ENCODE data around the gene FOXO4. TPM values are rescaled to one million over a fixed set of nuclear protein-coding genes. Genes with fewer than 3 reads are reported as not detected.

Gene FOXO4
- total RNA-seq, 1 donor from 2014 or later: 16.4 TPM

DNA sequence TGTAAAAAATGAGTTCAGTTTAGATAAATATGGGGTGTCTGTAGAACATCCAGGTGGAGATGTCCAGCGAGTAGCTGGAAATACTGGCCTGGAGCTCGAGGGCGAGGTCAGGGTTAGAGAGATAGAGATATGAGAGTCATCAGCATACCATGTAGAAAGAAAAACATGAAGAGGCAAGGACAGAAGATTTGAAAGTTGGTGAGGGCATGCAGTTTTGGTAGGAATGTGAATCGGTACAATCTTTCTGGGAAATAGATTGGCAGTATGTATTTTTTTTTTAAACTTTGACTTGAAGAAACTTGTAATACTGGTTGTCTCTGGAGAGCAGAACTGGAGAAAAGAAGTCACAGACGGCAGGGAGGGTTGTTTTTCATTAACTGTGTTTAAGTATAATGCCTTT lies 25.1 kb upstream of the FOXO4 start:
- Mint-ChIP-seq H3K27me3 (ENCODE audit: unreplicated experiment) (no peaks in the 10 kb centered on the region), H3K36me3 (ENCODE audit: low read depth, unreplicated experiment) (no peaks in the 10 kb centered on the region), H3K4me1 (ENCODE audit: unreplicated experiment) (peaks cover 14% of the 10 kb centered on the region), H3K4me3 (ENCODE audit: unreplicated experiment) (no peak overlapping the region), H3K9me3 (ENCODE audit: unreplicated experiment) (no peaks in the 10 kb centered on the region), H3K27ac (ENCODE audit: unreplicated experiment) (no peak overlapping the region)
- TF ChIP-seq, protein P1, sequence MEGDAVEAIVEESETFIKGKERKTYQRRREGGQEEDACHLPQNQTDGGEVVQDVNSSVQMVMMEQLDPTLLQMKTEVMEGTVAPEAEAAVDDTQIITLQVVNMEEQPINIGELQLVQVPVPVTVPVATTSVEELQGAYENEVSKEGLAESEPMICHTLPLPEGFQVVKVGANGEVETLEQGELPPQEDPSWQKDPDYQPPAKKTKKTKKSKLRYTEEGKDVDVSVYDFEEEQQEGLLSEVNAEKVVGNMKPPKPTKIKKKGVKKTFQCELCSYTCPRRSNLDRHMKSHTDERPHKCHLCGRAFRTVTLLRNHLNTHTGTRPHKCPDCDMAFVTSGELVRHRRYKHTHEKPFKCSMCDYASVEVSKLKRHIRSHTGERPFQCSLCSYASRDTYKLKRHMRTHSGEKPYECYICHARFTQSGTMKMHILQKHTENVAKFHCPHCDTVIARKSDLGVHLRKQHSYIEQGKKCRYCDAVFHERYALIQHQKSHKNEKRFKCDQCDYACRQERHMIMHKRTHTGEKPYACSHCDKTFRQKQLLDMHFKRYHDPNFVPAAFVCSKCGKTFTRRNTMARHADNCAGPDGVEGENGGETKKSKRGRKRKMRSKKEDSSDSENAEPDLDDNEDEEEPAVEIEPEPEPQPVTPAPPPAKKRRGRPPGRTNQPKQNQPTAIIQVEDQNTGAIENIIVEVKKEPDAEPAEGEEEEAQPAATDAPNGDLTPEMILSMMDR (IDR thresholded peaks at IDR 0.05; ENCODE audit: unreplicated experiment): no peak
- no peak for DNase-seq (ENCODE audit: low spot score)

DNA sequence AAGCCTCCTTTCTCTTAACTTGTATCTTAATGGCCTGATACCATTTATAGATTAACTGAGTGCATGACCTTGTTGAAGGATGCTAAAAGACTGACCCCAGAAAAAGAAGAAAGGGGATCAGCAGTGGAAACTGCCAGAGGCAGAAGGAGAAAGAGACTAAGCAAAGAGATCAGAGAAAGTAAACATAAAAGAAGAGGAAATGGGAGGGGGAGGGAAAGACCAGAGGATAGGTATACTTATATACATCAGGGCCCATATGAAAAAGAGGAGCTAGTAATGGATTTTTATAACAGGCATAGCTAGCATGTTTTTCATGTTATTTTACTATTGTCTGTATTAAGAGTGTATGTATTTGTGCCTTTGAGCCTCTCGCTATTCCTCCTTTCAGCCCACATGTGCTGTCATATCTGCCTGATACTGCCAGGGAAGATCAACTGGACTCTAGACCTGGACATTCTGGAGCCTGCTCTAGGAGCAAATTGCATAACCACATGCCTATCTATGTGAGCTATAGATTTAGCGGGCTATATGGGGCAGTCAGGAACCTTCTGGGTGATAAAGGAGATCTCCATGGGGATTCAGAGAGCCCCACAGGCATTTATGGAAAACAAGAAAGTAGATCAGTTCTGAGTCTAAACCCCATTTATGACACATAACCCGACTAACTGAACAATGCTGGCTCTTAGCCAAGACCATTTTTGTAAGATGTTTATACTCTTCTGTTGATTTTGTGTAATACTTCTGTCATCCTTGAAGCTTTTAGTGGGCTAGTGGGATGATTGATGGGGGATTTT lies 14.1 kb upstream of the FOXO4 start:
- Mint-ChIP-seq H3K4me1 (ENCODE audit: unreplicated experiment) (no peaks in the 10 kb centered on the region), H3K4me3 (ENCODE audit: unreplicated experiment) (no peak overlapping the region), H3K27me3 (ENCODE audit: unreplicated experiment) (no peaks in the 10 kb centered on the region), H3K9me3 (ENCODE audit: unreplicated experiment) (no peaks in the 10 kb centered on the region), H3K27ac (ENCODE audit: unreplicated experiment) (no peak overlapping the region), H3K36me3 (ENCODE audit: low read depth, unreplicated experiment) (no peaks in the 10 kb centered on the region)
- TF ChIP-seq, protein P1 (IDR thresholded peaks at IDR 0.05; ENCODE audit: unreplicated experiment): no peak
- no peak for DNase-seq (ENCODE audit: low spot score)

DNA sequence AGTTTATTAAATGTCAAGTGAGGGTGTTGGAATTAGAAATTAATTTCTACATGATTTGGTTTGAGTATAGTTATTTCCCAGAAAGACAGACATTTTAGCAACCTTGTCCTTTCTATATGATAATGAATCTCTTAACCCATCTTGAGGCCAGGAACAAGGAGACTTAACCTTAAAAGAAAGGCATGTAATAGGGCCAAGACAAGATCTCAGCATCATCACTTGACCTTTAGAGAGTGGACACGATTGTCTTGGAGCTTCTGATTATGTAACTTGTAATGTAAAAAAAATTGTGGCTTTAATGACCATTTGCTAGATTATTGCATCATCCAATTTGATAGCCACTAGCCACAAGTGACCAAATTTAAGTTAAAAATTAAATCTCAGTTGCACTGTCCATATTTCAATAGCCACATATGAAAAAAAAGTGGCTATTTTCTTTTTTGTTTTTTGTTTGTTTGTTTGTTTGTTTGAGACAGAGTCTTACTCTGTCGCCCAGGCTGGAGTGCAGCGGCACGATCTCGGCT lies 13.5 kb upstream of the FOXO4 start:
- no peak overlapping the region for H3K4me3 Mint-ChIP-seq (ENCODE audit: unreplicated experiment)
- TF ChIP-seq, protein P1 (IDR thresholded peaks at IDR 0.05; ENCODE audit: unreplicated experiment): no peak
- H3K27me3 Mint-ChIP-seq (ENCODE audit: unreplicated experiment): no peaks in the 10 kb centered on the region
- DNase-seq (ENCODE audit: low spot score): no peak
- no peaks in the 10 kb centered on the region for H3K36me3 Mint-ChIP-seq (ENCODE audit: low read depth, unreplicated experiment)
- no peaks in the 10 kb centered on the region for H3K9me3 Mint-ChIP-seq (ENCODE audit: unreplicated experiment)
- no peak overlapping the region for H3K27ac Mint-ChIP-seq (ENCODE audit: unreplicated experiment)
- no peaks in the 10 kb centered on the region for H3K4me1 Mint-ChIP-seq (ENCODE audit: unreplicated experiment)

DNA sequence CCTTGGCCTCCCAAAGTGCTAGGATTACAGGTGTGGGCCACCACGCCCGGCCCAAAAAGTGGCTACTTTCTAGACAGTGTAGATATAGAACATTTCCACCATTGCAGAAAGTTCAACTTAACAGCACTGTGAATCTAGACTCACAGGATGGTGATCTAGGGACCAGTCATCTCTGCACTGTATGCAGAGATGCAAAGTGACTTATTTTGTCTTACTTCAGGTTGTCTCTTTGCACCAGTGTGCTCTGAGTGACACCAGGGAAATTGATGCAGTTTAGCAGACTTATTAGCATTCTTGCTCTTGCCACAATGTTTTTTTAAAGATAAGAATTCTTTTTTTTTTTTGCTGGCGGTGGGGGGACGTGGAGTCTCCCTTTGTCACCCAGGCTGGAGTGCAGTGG lies 12.8 kb upstream of the FOXO4 start:
- no peaks in the 10 kb centered on the region for H3K4me1 Mint-ChIP-seq (ENCODE audit: unreplicated experiment)
- TF ChIP-seq, protein P1 (IDR thresholded peaks at IDR 0.05; ENCODE audit: unreplicated experiment): no peak

DNA sequence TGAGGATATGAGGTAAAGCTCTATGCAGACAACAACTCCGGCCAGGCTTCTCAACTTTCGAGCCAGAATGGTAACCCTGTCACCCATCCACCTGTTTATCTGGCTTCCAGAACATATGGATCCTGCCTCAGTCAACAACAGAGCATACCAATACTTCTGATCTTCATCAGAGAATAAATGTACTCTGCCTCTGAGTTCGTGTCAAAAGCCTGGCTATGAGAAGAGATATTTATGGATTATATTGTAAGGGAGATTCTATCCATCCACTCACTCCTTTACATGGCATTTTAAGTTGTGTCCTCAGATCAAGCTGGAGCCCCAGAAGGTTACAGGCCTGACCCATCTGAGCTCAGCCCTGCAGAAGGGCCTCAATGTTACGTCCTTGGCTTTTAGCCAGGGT lies 9.8 kb upstream of the FOXO4 start:
- Mint-ChIP-seq H3K27ac (ENCODE audit: unreplicated experiment) (no peak overlapping the region), H3K4me3 (ENCODE audit: unreplicated experiment) (no peak overlapping the region), H3K9me3 (ENCODE audit: unreplicated experiment) (no peaks in the 10 kb centered on the region), H3K36me3 (ENCODE audit: low read depth, unreplicated experiment) (no peaks in the 10 kb centered on the region), H3K4me1 (ENCODE audit: unreplicated experiment) (no peaks in the 10 kb centered on the region), H3K27me3 (ENCODE audit: unreplicated experiment) (no peaks in the 10 kb centered on the region)
- DNase-seq (ENCODE audit: low spot score): no peak
- TF ChIP-seq, protein P1 (IDR thresholded peaks at IDR 0.05; ENCODE audit: unreplicated experiment): no peak

More for the DNA sequence above, 12.8 kb upstream of the FOXO4 start:
- no peaks in the 10 kb centered on the region for H3K27me3 Mint-ChIP-seq (ENCODE audit: unreplicated experiment)
- no peak for DNase-seq (ENCODE audit: low spot score)
- H3K36me3 Mint-ChIP-seq (ENCODE audit: low read depth, unreplicated experiment): no peaks in the 10 kb centered on the region
- no peak overlapping the region for H3K4me3 Mint-ChIP-seq (ENCODE audit: unreplicated experiment)
- H3K27ac Mint-ChIP-seq (ENCODE audit: unreplicated experiment): no peak overlapping the region
- H3K9me3 Mint-ChIP-seq (ENCODE audit: unreplicated experiment): no peaks in the 10 kb centered on the region
